HG02885 (cell line): ENCODE measurements around the gene PDZD7.

ENCODE experiments used
- ATAC-seq: cut with Tn5 transposase; IDR thresholded peaks from one replicate; pipeline ENCODE4 v1.9.1; 2021; ENCODE audit warnings: mild to moderate bottlenecking; ENCODE audit not compliant: unreplicated experiment, poor library complexity

The PDZD7 gene

DNA sequence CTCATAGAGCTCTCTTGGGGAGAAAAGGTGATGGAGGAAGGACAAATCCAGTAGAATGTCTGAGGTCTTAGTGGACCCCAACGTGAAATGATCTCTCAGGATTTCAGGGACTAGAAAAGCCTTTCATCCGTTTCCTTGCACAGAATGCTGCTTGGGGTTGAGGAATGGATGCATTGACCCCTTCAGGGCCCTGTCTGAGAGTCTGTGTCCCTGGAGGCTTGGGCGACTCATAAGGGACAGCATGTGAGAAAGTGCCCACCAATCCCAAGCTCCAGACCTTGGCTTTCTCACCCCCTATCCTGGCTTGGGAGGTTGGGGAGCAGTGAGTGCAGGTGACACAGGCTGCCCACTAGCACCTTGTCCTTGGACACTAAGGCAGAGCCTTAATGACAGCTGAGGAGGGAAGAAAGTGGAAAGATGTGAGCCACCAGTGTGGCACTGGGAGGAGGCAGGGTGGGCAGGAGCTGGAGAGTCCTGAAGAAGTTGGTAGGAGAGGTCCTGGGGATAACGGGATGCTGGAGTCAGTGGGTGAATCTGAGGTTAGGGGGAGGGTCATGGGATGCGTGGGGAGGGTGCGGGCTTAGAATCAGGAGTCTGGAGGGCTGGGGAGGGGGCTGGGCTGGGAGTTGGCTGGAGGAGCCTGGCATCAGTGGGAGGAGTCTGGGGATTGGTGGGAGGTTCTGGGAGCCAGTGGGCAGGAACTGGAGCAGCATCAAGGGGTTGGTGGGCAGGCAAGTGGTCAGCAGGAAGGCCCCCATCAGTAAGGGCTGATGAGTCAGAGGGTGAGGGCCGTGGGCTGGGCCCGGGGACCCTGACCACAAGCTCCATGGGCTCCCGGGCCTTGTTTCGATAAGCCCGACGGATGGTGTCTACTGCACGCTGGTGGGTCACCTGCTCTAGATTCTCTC, 22.8 kb downstream of the PDZD7 start:
- no peak for ATAC-seq

DNA sequence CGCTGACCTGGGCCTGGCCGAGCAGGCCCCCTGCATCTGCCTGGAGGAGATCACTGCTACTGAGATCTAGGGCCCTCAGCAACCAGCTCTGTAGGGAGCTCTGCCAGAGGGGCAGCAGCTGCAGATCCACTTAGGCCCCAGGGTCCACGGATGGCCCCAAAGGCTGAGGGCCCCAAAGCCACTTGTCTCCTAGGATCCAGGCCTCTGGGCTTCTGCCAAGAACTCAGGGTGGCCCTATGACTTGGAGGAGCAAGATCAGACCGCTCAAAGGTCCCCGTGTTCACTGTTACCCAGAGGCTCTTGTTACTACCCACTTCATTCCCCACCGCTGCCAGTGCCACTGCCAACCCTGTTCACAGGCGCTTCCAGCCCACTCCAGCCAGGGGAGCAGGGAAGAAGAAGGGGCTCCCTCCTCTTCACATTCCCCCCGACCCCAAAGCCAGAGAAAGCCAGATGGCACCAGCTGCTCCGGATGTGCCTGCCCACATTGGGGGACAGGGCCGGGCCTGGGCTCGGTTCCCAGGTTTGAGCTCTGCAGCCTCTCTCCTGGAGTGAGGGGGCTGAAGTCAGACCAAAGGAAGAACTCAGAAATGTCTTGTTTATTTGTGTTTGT, 23.7 kb downstream of the PDZD7 start:
- ATAC-seq, result no peak

DNA sequence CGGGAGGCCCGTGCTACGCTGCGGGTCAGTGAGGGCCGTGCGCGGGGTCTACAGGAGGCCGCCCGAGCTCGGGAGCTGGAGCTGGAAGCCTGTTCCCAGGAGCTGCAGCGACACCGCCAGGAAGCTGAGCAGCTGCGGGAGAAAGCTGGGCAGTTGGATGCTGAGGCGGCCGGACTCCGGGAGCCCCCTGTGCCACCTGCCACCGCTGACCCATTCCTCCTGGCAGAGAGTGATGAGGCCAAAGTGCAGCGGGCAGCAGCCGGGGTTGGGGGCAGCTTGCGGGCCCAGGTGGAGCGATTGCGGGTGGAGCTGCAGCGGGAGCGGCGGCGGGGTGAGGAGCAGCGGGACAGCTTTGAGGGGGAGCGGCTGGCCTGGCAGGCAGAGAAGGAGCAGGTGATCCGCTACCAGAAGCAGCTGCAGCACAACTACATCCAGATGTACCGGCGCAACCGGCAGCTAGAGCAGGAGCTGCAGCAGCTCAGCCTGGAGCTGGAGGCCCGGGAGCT, 24.3 kb downstream of the PDZD7 start:
- no peak for ATAC-seq

DNA sequence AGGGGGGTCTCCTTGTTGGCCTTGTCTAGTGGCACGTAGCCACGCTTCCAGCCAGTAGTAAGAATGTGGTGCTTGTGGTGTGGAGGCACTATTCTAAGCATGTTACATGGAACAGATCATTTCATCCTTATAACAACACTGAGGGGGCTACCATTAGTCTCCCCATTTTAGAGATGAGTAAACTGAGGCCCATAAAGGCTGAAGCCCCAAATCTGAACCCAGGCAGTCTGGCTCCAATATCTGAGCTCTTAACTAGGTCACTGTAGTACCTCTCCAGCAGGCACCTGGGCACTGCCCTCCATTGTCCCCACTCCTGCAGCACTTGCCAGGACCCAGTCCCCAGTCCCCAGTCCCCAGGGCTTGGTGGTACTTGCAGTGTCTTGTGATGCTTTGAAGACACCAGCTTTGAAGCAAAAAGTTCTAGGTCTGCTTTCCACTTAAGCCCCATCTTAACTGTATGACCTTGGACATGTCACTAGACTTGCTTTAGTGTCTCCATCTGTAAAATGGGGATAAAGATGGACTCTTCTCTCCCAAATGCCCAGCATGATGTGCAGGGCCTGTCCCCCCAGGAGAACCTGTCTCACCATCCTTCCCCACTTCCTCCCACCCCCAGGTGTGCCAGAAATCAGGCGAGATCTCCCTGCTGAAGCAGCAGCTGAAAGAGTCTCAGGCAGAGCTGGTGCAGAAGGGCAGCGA, 24.9 kb downstream of the PDZD7 start:
- no peak for ATAC-seq

DNA sequence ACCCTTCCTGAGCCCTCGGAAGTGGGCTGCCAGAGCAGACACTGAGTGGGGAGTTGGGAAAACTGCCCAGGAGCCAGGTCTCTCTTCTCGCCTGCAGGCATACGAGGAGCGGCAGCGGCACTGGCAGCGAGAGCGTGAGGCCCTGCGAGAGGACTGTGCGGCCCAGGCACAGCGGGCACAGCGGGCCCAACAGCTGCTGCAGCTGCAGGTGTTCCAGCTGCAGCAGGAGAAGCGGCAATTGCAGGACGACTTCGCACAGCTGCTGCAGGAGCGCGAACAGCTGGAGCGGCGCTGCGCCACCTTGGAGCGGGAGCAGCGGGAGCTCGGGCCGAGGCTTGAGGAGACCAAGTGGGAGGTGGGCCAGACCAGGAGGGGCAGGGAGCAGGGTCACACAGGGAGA, 25.6 kb downstream of the PDZD7 start:
- ATAC-seq, result no peak

DNA sequence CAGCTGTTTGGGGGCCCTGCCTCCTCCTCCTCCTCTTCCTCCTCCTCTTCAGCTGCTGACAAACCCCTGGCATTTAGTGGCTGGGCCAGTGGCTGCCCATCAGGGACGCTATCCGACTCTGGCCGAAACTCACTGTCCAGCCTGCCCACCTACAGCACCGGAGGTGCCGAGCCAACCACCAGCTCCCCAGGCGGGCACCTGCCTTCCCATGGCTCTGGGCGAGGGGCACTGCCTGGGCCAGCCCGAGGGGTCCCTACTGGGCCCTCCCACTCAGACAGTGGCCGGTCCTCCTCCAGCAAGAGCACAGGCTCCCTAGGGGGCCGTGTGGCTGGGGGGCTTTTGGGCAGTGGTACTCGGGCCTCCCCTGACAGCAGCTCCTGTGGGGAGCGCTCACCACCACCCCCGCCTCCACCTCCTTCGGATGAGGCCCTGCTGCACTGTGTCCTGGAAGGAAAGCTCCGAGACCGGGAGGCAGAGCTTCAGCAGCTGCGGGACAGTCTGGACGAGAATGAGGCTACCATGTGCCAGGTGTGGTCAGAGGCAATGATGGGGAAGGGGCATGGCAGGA, 27.2 kb downstream of the PDZD7 start:
- ATAC-seq, result no peak

DNA sequence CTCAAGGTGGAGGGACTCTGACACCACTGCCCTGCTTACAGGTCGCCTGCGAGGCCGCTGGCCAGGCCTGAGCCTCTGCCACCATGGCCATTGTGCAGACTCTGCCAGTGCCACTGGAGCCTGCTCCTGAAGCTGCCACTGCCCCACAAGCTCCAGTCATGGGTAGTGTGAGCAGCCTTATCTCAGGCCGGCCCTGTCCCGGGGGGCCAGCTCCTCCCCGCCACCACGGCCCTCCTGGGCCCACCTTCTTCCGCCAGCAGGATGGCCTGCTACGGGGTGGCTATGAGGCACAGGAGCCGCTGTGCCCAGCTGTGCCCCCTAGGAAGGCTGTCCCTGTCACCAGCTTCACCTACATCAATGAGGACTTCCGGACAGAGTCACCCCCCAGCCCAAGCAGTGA, 28.5 kb downstream of the PDZD7 start:
- no peak for ATAC-seq

DNA sequence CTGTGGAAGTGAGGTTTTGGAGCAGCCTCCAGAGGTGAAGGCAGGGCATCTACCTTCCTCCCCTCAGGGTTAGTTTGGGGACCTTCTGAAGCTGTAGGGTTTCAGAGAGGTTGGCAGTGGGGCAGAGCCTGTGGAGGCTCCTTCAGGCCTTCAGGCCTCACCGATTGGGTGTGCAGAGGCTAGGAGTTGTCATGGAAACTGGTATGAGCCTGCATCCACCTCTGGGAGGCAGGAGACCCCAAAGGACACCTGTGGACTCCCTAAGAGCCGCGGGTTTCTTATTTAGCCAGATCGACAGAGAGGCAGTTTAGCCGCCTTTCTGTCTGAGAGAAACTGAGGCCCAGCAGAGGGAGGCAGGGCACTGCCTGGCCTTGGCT, 29.3 kb downstream of the PDZD7 start:
- ATAC-seq, result no peak

DNA sequence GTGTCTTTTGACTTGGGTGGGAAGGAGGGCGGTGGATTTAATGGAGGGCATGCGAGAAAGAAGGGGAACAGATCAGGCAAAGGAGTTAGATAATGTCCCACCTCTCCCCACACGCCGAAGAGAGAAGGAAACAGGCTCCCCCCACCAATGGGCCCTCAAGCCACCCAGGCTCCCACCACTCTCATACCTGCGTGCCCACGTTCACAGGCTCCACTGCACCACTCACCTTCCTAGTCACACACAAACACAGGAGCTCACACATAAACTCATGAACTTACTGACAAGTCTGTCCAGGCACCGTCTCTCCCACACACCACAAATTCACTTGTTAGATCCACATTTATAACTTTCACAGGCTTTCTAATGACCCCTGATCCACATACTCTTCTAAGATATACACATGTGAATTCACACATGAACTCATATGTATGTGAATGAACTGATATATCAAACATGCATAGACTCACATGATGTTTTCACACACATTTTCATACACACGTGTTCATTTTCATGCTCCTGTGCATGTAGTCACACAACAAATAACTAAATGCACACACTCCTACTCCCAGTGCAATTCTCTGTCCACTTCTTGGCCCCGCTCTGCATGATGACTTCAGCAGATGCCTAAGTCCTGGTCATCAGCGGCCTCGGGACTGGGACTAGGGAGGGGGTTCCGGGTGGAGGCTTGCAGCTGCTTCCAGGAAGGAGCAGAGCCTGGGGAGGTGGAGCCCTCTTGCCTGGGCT, 29.8 kb downstream of the PDZD7 start:
- ATAC-seq, result no peak

DNA sequence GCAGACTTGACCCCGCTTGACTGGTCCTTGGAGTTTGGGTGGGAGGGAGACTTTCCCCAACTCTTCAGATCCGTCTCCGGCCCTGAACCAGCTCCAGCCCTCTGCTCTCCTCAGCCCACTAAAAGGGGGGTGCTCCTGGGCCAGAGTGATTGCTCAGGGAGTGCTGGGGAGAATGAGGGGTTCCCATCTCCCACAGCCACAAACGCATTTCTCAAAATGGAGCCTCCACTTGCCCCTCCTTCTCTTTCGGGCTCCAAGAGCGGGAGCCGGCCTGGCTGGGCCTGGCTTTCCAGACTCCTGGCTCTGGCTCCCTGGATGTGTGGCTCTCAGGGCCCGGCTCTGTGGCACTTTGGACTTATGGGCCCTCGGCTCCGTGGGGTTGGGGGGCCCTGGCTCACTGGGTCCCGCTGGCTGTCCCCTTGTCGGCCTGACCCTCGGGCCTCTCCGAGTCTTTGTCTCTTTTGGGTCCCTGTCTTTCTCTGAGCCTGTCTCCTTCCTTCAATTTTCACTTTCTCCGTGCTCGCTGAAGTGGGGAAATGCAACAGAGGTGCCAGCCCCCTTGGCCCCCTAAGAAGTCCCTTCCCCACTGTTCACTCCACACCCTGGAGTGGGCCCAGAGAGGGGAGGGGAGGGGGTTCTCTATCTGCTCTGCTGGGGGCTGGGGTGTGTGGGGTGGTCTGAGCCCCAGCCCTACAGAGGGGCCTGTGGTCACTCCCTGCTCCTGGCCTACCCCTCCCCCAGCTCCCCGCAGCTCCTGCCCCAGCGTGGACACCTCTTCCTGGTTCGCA, 30.6 kb downstream of the PDZD7 start:
- ATAC-seq, result no peak

DNA sequence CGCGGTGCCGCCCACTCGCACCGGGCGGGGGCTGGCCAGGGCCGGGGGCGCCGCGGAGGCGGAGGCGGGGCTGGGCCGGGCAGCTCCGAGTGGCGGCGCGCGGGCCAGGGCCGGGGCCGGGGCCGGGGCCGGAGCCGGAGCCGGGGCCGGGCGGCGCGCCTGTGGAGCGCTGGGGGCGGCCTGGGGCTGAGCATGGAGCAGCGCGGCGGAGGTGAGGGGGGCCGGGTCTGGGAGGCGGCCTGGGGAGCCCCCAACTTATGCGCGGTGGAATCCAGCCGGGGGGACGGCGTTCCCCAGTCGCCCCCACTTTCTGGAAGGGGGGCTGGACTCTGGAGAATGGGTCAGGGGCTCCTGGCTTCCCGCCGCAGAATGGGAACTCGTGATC, 31.2 kb downstream of the PDZD7 start, which contains the start of gene LZTS2:
Gene LZTS2 (plus strand): TSS at position 67 of the 385 bp plus-strand sequence. CDS start 2,731 bp downstream, outside the sequence.
- no peak for ATAC-seq

DNA sequence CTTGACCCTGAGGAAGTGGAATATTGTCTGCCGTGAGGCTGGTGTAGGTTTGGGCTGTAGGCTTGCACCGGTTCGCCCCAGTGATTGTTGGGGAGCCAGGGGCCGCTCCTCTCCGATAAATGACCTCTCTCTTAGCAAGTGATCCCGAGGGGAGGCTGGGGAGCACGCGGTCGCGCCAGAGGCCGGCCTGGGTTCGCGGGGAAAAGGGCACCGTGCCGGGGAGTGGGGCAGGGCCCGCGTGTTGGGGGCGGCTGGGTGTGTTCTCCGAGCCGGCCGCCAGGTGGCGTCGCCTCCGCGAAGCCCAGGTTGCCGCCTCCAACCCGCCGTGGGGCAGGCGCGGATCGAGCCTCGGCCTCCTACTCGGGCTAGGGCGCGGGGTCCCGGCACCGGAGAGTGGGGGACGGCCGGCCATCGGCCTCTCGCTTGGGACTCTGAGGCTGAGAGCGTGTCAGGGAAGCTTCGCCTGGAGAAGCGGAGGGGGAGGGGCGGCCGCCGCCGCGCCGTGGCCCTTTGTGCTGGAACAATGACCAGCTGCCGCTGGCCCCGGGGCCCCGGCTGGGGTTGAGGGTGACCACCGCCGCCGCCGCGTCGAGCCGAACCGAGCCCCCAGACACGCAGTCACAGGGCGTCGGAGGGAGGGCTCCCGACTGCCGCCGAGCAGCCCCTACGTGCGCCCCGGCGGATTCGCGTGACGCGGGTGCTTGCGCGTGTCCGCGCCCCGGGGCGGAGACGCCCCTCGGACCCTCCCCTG, 31.8 kb downstream of the PDZD7 start:
- peak; percentile 59 for ATAC-seq

DNA sequence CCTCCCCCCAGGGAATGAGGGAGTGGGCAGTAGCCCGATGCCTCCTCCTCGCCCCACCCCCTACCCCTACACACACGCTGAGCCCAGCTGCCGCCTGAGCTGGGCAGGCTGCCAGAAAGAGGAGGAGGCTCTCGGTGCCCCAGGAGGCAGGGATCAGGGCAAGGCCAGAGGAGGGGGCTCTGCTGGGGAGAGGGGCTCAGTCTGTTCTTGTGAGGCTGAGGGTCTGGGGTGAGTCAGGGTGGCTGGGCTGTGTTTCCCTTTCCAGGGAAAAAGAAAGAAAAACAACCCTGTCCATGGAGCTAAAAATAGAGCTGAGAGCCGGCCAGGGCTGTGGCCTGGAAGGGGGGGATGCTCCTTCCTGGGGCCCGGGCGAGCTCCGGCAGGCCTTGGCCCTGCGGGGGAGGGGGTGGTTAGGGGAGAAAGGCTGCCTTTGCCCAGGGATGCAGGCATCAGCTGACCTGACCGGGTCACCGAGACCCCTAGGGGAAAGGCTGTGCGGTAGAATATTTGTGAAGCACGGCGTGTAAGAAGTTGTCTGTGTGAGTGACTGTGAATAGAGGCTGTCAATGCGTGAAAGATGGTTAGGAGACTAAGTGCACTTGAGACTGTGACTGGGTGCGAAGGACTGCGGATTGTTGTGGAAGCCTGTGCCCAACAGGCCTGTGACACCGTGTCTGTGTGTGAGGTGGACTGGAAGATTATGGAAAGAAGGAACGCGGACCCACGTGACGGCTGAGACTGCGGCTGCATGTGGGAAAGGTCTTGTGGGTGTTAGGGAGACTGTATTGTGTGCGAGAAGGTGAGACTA, 32.5 kb downstream of the PDZD7 start:
- peak; percentile 25 for ATAC-seq

DNA sequence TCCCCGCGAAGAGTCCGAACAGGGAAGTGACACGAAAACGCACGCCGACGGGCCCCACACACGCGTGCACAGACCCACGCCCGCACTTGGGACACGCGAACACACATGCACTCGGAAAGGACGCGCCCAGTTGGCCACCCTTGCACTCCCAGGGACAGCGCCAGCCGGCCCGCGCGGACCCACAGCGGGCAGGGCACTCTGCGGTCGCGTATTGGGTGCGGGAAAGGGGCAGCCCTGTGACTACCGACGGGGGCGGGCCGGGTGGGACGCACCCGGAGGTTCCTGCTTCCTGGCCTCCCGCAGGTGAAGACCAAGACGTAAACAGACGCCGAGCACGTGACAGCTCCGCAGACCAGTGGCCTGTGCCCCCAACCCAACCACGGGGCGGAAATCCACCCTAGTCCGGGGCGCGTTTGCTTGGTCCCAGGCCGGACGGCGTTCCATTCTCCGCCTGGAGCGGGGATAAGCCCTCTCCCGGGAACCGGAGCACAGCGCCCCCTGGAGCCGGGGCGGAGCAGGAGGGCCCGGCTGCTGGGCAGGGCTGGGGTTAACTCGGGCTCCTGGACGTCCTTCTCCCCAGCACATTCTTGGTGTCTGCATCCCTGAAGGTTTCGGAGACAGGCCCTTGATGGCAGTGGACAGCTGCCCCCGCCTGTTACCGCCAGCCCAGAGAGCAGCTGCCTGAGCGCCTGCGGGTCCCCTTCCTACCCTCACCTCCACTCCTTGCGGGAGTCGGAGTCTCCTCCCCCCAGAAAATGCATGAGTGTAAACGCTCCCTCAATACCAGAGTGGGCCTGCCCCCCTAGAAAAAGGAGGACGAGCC, 33.4 kb downstream of the PDZD7 start:
- ATAC-seq, result peak; percentile 35

DNA sequence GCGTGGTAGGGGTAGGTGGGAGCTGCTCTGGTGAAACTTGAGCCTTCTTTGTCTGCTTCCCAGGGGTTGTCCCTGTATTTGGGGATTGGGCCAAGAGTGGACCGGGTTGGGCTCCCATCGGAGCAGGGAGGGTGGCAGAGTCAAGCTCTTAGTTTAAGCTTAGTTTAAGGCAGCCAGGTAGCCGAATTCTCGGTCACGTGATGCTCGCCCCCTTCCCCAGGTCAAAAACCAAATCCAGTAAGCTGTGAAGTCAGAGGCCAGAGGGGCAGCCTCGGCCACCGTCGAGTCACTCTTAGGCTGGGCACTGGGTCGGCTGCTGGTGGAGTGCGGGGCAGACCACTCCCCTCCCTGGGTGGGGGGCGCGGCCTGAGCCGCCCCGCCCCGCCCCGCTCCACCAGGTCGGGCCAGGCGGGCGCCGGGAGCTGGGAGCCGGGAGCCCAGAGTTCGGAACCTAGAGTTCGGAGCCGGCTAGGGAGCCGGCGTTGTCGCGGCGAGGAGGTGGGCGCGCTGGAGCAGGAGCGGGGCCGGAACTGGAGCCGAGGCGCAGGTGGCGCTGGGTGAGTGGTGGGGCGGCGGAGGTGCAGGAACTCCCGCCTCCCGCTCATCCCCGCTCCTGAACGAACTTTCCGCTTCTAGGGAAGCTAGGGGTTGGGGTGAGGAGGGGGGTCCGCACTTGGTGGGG, 34.1 kb downstream of the PDZD7 start:
- no peak for ATAC-seq

DNA sequence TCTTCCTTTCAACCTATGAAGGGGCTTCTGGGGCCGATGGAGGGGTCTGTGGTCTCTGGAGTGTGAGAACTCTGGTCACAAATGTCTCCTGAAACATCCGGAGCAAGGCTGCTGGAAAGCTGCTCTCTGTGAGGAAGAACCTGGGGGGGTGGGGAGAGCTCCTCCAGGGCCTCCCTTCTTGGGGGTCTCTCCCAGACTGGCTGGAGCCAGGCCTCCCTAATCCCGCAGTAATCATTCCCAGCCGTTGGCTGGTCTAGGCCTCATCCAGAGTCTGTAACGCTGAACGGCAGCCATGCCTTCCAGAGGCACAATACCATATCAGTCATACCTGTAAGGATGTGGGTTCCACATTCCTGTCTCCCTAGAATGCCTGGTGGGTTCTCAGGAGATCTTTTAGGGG, 35.7 kb downstream of the PDZD7 start:
- ATAC-seq, result no peak
